GM23338 (cell line): ENCODE data around the gene ARFIP2.

ENCODE experiments used
- CTCF ChIP-seq, 2 experiments: fragments of 200-600 bp in 1 of 2; sonication (generic) in 1 of 2; conservative IDR thresholded peaks; 2 replicates each; pipeline versions ENCODE4 v1.5.1 to v1.6.1; 2016 to 2017; ENCODE audit warnings: antibody characterized with exemption in 2 of 2, low read depth in 2 of 2, mild to moderate bottlenecking in 2 of 2, moderate library complexity in 1 of 2
- EZH2 ChIP-seq: fragments of 200-600 bp; sonication (generic); IDR thresholded peaks from one replicate; pipeline ENCODE4 v1.8.0; 2017; ENCODE audit warnings: antibody characterized with exemption, mild to moderate bottlenecking, low read depth; ENCODE audit not compliant: unreplicated experiment
- REST ChIP-seq: IDR thresholded peaks from one replicate; pipeline ENCODE4 v1.6.1; 2018; ENCODE audit warnings: antibody characterized with exemption; ENCODE audit not compliant: unreplicated experiment

- TF ChIP-seq CTCF (conservative IDR thresholded peaks at IDR 0.05; ENCODE audit: low read depth in 2 of 2): no peak
- no peak for TF ChIP-seq REST
- TF ChIP-seq EZH2: no peak
Observed at GRCh38 chr11:6453152-6453551, 28.0 kb downstream of the ARFIP2 start.
